ENCODE measurements around the gene LZTS2. TPM values are rescaled to one million over a fixed set of nuclear protein-coding genes. Genes with fewer than 3 reads are reported as not detected.

Gene LZTS2
- total and polyA plus RNA-seq, 2 experiments from 2014 or later, result 73.6 to 90.7 TPM

- peaks cover 16% of the 10 kb centered on the region for H3K79me2 ChIP-seq
- no peak overlapping the region for H3K4me3 ChIP-seq
- no peaks in the 10 kb centered on the region for H3K27me3 ChIP-seq
- DNase-seq (ENCODE audit: low spot score), result no peak
- peak overlapping the region; percentile 62 for H3K27ac ChIP-seq
- no peak overlapping the region for H2AFZ ChIP-seq
- no peaks in the 10 kb centered on the region for H3K9me3 ChIP-seq (ENCODE audit: low read depth)
- no peaks in the 10 kb centered on the region for H3K36me3 ChIP-seq (replicated peaks; ENCODE audit: insufficient read depth, low read depth)
- H4K20me1 ChIP-seq (ENCODE audit: insufficient read depth, poor library complexity, severe bottlenecking), result no peaks in the 10 kb centered on the region
- no peaks in the 10 kb centered on the region for H3K9me2 ChIP-seq (replicated peaks; ENCODE audit: insufficient read depth)
- TF ChIP-seq, protein P1, sequence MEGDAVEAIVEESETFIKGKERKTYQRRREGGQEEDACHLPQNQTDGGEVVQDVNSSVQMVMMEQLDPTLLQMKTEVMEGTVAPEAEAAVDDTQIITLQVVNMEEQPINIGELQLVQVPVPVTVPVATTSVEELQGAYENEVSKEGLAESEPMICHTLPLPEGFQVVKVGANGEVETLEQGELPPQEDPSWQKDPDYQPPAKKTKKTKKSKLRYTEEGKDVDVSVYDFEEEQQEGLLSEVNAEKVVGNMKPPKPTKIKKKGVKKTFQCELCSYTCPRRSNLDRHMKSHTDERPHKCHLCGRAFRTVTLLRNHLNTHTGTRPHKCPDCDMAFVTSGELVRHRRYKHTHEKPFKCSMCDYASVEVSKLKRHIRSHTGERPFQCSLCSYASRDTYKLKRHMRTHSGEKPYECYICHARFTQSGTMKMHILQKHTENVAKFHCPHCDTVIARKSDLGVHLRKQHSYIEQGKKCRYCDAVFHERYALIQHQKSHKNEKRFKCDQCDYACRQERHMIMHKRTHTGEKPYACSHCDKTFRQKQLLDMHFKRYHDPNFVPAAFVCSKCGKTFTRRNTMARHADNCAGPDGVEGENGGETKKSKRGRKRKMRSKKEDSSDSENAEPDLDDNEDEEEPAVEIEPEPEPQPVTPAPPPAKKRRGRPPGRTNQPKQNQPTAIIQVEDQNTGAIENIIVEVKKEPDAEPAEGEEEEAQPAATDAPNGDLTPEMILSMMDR (IDR thresholded peaks at IDR 0.05; ENCODE audit: poor library complexity), result no peak
- TF ChIP-seq EZH2phosphoT487 (IDR thresholded peaks at IDR 0.05; ENCODE audit: low read depth, severe bottlenecking, unreplicated experiment), result no peak
- peaks cover 27% of the 10 kb centered on the region for H3K4me1 ChIP-seq (ENCODE audit: insufficient read depth)
- 95% methylated on average over 6 of the region's 7 CpGs for WGBS (ENCODE audit: low lambda C conversion rate, missing lambda C conversion rate)
- H3K4me2 ChIP-seq, result peak overlapping the region; percentile 47
These were observed 35.7 kb downstream of the LZTS2 start for GRCh38 chr10:101035314-101035713.

DNA sequence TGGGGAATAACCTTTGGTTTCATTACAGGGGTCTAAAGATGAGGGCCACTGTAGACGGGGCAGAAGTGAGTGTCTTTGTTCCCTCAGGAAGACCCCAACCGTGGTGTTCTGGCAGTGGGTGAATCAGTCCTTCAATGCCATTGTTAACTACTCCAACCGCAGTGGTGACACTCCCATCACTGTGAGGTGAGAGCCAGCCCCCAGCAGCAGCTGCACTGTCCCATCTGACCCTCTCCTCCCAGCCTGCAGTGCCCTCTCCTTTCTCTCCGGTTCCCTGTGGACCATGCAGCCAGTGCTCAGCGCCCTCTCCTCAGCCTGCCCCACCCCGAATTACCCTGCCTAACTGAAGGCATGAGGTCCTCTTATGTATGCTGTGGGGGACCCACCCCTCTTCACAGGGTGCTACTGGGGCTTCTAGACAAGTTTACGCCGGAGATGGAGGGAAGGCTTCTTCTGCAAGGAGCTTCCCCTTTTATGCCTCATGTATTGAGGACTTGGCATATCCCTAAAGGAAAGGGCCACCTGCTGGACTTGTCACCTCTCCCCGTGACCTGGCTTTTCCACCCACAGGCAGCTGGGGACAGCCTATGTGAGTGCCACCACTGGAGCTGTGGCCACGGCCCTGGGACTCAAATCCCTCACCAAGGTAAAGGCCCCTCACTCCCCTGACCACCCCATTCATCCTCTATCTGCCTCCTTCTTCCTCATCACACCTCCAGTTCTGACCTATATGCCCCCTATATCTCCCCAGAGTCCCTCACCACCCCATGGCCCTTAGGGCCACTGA lies 36.5 kb downstream of the LZTS2 start:
- Histone ChIP-seq H3K4me2 (no peak overlapping the region), H4K20me1 (ENCODE audit: insufficient read depth, poor library complexity, severe bottlenecking) (no peaks in the 10 kb centered on the region), H3K27ac (no peak overlapping the region), H3K4me3 (no peak overlapping the region), H3K9me2 (replicated peaks; ENCODE audit: insufficient read depth) (no peaks in the 10 kb centered on the region), H2AFZ (no peak overlapping the region), H3K9me3 (ENCODE audit: low read depth) (no peaks in the 10 kb centered on the region), H3K4me1 (ENCODE audit: insufficient read depth) (peaks cover 22% of the 10 kb centered on the region), H3K79me2 (peaks cover 16% of the 10 kb centered on the region), H3K27me3 (no peaks in the 10 kb centered on the region), H3K36me3 (replicated peaks; ENCODE audit: insufficient read depth, low read depth) (no peaks in the 10 kb centered on the region)
- no peak for DNase-seq (ENCODE audit: low spot score)
- WGBS (ENCODE audit: low lambda C conversion rate, missing lambda C conversion rate), result 84% methylated on average over 10 of the region's 10 CpGs
- TF ChIP-seq, protein P1 (IDR thresholded peaks at IDR 0.05; ENCODE audit: poor library complexity), result no peak
- TF ChIP-seq EZH2phosphoT487 (IDR thresholded peaks at IDR 0.05; ENCODE audit: low read depth, severe bottlenecking, unreplicated experiment) (no peak), EZH2 (IDR thresholded peaks at IDR 0.05; ENCODE audit: borderline replicate concordance) (no peak)

DNA sequence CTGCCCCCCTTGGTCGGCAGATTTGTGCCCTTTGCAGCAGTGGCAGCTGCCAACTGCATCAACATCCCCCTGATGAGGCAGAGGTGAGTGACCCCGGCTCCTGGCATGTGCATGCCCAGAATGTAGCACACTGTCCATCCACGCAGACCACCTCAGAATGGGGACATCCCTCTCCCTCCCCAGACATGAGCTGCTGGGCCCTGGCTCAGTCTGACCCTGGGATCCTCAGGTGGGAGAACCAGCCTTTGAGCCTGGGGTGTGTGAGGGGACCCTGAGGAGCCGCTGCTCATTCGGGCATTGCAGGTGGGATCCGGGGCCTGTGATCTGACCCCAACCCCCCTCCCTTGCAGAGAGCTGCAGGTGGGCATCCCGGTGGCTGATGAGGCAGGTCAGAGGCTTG lies 37.1 kb downstream of the LZTS2 start:
- no peak for DNase-seq (ENCODE audit: low spot score)
- Histone ChIP-seq H3K9me2 (replicated peaks; ENCODE audit: insufficient read depth) (no peaks in the 10 kb centered on the region), H3K27me3 (no peaks in the 10 kb centered on the region), H3K27ac (no peak overlapping the region), H3K4me1 (ENCODE audit: insufficient read depth) (peaks cover 25% of the 10 kb centered on the region), H3K4me3 (no peak overlapping the region), H3K79me2 (peaks cover 16% of the 10 kb centered on the region), H3K9me3 (ENCODE audit: low read depth) (no peaks in the 10 kb centered on the region), H2AFZ (no peak overlapping the region), H3K36me3 (replicated peaks; ENCODE audit: insufficient read depth, low read depth) (no peaks in the 10 kb centered on the region), H3K4me2 (no peak overlapping the region), H4K20me1 (ENCODE audit: insufficient read depth, poor library complexity, severe bottlenecking) (no peaks in the 10 kb centered on the region)
- no peak for TF ChIP-seq EZH2phosphoT487 (IDR thresholded peaks at IDR 0.05; ENCODE audit: low read depth, severe bottlenecking, unreplicated experiment)
- no peak for TF ChIP-seq EZH2 (IDR thresholded peaks at IDR 0.05; ENCODE audit: borderline replicate concordance)
- TF ChIP-seq, protein P1 (IDR thresholded peaks at IDR 0.05; ENCODE audit: poor library complexity), result no peak
- WGBS (ENCODE audit: low lambda C conversion rate, missing lambda C conversion rate), result 85% methylated on average over 7 of the region's 7 CpGs

Data from hepatocyte (in vitro differentiated cells).